Hematopoietic multipotent progenitor cell treated with erythropoietin and hydrocortisone succinate and interleukin-3 and kit ligand, for 15 days (in vitro differentiated cells): ENCODE data around the gene DAD1.
"Not testable (repeated sequence)": the region's sequence is repeated elsewhere in the genome, so short reads cannot be mapped to it uniquely, and the experiment has no call there.

Experiments used
- DNase-seq: peaks from one replicate; pipeline ENCODE4 v3.0.0-alpha.2; 2015; ENCODE audit warnings: low spot score

Gene DAD1

DNA sequence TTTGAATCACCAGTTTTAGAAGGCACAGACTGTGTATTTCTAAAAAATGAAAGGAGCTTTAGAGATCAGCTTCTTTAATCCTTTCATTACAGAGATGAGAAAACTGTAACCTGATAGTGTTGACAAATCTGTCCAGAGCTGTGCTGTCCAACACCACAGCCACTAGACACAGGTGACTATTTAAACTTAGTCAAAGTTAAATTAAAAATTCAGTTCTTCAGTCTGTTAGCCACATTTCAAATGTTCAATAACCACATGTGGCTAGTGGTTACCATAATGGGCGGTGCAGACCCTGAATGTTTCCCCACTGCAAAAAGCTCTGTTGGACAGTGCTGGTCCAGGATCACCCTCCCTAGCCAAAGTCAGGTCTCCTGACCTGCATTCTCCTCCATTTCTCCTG lies 21.6 kb downstream of the DAD1 start:
- no peak for DNase-seq

DNA sequence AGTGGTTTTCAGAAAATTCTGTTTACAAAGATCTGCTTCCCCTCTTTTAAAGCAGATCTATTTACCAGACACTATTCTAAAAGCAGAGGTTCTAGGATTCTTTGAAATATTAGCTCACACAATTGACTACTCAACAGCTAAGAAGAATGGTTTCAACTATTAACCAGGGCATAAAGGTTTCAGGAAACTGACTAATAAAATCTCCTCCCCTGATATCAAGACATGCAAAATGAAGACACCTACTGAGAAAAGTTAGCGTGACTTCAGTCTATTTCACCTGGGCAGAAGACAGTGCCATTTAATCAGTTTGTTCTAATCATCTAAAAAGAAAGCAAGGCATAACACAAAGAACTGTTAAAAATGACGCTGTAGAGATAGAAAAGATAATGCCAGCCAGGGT lies 22.2 kb downstream of the DAD1 start:
- no peak for DNase-seq

DNA sequence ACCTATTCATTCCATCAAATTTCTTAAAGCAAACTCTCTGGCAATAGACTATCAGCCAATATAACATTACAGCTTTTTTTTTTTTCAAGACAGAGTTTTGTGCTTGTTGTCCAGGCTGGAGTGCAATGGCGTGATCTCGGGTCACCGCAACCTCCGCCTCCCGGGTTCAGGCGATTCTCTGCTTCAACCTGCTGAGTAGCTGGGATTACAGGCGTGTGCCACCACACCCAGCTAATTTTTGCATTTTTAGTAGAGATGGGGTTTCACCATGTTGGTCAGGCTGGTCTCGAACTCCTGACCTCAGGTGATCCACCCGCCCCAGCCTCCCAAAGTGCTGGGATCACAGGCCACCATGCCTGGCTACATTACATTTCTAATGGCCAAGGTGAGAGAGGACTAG lies 22.8 kb downstream of the DAD1 start:
- not testable (repeated sequence) for DNase-seq

DNA sequence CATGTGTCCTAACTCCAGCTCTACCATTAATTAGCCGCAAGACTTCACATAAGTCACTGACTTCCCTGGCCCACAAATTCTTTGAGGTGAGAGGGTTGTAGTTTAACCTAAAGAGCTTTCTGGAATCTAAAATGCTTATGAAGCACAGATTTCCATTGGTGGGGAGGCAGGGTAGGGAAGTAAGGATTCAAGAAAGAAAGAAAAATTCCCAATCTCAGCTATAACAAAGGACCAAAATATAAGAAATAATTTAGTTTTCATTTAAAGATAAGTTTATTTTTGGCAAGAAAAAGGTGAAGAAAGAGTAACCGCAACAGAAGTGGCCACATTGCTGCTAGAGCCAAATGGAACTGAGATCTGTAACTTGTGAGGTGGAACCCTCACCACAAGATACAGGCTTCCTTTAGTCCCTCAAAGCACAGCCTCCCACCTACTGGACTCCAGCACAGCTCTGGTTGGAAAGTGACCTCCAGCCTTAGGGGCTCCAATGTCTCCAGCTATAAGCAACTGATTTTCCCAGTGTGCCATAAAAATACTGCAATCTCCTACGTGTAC lies 23.6 kb downstream of the DAD1 start:
- no peak for DNase-seq

DNA sequence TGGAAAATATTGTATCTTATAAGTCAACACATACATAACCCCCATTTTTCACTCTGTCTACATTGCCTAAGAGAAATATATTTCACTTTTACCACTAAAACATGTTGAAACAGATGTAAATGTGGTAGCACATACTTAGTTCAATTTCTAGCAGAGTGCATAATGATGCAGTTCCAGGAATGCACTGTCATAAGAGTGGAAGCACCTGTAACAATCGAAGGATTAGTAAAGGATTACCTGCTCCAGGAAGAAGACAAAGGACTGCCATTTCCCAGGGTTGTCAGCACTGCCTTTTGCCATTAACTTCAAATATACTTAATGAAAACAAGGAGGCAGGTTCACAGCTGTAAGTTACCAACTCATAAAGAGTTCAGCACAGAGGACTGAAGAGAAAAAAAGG lies 24.6 kb downstream of the DAD1 start:
- no peak for DNase-seq

DNA sequence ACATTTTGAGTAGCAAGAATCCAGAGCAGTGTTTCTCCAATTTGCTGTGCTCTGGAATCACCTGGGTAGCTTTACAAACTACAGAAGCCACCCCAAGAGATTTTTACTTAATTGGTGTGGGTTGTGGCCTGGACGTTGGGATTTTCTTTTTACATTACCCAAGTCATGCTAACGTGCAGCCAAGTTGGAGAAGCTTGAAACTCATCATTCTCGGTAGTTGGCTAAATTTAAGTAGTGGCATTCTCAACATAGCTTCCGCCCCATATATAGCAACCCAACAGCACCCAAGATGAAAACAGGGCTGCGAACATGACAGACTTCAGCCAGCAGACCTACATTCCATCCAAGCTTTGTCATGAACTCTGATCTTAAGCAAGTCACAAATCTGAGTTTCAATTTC lies 25.0 kb downstream of the DAD1 start:
- no peak for DNase-seq

DNA sequence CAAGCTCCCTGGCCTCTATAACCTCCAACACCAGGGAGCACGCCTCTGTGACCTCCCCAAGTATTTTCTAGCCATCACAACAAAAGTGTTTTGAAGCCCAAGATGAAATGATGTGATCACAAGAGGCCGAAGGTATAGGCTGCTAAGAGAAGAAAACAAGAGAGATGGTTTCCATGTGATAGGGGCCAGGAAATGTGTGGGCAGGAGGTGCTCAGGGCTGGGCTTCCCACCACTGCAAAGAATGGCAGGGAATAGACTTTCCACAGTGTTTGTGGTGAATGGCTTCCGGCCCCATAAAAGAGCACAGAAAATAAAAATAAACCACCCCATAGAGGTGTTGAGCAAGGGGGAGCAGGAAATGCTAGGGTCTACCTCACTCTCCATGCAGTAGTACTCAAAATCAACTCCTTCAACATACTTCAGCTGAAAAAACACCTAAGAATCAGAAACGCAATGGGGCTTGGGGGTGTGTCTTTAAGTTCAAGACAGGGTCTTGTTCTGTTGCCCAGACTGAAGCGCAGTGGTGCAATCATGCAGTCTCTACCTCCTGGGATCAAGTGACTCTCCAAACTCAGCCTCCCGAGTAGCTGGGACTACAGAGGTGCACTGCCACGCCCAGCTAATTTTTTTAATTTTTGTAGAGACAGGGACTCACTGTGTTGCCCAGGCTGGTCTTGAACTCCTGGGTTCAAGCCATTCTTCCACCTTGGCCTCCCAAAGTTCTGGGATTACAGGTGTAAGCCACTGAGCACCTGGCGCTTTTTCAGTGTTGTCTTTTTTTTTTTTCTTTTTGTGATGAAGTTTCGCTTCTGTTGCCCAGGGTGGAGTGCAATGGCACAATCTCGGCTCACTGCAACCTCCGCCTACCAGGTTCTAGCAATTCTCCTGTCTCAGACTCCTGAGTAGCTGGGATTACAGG lies 27.1 kb downstream of the DAD1 start:
- DNase-seq: no peak

DNA sequence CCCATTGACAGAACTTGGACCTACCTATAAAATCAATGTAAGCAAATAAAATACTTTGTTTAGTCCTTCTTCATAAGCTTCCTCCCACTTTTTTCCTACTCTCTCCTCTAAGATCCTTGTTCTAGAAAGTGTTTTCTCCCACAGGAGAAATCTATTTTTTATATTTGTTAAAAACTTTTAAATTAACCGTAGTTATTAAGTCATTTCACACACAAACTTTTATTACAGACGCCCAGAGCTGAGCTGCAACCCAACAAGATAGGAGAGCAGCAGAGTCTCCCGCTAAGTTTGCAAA lies 27.7 kb downstream of the DAD1 start:
- no peak for DNase-seq

DNA sequence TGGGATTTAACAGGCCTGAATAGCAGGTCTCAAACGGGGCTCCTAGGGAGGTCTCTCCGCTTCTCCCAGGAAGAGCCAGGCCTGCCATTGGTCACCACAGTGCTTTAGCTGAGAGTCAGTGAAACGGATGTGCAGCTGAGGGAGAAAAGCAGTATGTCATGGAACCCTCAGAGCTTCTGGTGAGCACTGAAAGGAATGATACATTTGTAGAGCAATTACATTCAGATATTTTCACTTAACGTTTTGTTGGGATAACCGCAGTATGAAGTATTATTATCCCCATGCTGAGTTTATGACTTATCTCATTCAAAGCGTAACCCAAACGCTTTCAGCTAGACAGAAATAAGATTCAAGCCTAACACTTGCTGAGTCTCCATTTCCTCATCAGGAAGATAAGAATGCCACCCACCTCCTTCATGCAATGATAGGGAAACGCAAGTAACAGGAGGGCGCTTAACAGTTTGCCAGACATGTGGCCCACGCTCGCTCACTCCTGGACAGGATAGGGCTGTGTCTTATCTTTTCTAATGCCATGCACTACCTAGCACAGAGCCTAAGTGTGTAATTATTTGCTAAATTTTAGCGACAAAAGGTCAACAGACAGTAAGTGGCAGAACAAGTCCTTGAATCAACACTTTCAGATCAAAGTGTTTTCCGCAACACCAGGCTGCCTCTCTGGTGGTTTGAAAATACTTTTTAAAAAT lies 28.2 kb downstream of the DAD1 start:
- peak; percentile 73 for DNase-seq

DNA sequence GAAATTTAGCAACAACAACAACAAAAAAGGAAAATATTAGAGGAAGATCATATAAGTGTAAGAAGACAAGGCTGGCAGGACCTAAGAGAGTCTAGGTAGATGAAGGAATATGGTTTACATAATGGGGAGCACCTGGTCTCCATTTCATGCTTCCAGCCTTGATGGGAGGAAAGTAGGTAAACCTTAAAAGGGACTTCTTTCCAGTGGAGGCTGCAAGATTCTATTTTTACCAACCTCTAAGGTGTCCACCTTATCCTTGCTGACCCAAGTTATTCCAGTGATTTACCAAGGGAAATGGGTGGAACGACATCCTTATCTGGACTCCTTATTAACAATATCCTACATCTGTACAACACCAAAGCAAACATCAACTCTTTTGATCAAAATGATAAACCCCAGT lies 30.0 kb downstream of the DAD1 start:
- no peak for DNase-seq

DNA sequence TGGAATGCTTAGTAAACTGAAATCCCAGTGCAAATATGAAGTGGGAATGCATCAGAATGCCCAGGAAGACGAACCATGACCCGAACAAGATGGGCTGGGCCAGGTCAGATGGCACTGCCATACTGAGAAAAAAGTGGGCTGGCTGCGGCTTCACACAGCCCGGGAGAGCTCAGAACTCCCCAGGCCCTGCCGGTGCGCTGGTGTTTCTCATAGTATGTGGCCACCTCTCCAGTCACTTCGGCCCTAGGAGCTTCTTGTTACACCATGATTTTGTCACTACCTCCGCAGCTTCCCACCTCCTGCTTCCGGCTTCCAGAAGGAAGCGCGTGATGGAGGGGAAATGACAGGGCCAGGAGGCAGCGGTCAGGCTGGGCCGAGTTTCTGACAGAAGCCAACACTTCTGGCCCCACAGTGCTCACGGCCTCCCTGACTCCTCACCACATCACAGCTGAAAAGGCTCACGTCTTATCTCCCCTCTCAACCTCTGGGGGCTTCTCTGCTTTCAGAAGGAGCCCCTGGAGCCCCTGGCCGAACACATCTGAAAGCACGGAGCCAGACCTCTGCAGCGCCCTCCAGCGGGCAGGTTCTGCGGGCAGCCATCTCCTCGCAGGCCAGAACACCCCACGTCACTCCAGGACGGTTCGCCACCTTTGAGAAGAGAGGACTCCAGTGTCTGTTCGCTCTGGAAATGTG lies 30.7 kb downstream of the DAD1 start:
- DNase-seq: no peak

DNA sequence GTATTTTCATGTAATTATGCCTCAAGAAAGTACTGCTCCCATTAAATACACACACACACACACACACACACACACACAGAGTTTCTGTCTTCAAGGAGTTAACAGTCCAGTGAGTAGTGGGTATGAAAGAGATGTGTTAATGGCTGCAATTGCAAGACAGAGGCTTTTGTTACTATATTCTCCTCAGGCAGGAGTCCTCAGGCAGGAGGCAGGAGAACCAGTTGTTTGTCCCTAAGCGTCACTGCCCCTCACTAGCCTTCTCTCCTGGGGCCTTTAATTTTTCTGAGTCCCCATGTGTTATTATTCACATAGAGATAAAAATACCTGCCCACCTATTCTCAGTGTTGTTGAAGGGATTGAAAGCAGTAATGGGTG lies 31.2 kb downstream of the DAD1 start:
- DNase-seq: no peak

DNA sequence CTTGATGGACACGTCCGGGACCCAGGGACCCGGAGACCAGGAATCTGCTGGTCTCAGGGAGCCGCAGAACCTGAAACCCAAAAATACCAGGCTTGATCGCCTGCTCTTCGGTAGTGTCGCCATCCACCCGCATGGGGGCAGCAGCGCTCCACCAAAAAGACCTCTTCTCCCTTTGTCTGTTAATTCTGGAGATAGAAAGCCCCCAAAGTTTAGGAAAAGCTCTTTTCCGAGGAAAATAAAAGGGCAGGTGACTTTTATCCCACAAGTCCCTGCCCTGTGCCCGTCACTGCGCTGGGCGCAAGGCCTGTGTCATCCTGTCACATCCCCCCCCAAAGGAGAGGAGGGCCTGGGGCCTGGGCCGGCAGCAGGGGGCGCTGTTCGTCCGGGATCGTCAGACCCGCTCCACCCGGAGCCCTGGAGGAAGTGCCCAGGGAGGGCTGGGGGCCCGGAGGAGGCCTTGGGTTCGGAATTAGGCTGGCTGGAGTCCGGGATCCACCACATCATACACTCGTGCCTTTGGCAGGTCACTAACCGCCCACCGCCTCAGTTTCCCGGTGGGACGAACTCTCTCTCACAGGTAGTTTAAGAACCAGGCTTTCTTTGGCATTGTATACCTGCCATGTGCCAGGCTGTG lies 31.9 kb downstream of the DAD1 start:
- DNase-seq: peak; percentile 84

DNA sequence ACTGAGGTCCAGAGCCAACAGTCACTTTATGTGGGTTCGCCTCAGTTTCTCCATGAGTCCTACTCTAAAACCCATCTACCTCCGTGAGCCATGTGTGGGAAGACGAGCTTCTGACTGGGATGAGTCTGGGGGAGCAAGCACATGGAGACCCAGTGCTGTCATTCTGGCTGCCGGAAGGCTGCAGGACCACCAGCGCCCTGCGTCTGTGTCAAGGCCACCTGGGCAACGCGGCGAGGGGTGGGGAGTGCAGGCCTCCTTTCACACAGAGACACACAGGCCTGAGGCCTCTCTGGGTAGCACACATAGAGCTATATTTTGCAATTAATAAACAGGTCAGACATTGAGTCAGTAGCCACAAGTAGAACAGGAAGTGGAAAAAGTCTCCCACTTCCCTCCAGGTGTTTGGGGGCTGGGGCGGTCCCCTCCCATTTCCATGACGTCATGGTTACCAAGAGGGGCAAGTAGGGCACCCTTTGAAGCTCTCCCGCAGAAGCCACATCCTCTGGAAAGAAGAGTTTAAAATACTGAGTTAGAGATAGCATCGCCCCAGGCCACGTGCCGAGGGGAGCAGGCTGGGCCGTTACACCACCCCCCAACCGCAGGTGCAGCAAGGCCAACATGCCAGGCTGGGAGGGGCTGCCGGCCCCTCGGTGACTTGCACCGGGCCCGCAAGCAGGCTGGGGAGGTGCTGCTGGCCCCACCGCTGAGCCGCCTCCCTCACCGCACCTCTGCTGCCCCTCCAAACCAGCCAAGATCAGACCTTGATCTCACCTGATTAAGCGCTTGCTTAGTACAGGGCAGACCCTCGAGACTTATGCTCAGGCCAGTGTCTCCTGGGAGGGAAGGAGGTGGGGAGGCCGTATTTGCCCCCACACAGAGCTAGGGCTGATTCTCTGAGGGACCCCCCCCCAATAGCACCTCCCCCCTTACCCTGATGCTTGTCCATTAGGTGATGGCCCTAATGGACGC lies 32.7 kb downstream of the DAD1 start:
- no peak for DNase-seq

DNA sequence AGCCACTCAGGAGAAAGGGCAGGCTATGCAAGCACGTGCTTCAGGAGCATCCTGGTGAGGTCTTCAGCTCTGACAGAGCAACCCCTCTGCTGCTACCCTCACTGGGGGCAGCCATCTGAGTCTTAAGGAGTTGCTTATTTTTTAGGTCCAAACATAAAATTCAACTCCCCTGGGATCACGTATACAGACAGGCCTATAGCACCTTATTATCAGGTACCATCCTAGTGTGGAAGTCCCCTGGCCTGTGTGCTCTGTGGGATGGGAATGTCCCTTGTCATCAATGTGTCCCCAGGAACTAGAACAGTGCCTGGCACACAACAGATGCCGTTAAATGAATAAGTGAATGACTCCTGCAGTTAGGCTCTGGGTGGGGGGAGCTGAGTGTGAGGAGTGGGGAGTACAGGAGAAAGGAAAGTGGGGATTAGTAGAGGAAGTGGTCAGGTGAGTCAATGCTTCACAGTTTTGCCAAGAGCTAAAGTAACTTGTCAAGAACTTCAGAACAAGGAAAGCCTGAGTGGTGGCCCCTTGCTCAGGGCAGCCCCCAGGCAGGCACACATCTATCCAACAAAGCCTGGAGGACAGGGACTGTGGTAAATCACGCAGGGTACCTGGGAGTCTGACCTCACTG lies 33.5 kb downstream of the DAD1 start:
- DNase-seq: no peak

DNA sequence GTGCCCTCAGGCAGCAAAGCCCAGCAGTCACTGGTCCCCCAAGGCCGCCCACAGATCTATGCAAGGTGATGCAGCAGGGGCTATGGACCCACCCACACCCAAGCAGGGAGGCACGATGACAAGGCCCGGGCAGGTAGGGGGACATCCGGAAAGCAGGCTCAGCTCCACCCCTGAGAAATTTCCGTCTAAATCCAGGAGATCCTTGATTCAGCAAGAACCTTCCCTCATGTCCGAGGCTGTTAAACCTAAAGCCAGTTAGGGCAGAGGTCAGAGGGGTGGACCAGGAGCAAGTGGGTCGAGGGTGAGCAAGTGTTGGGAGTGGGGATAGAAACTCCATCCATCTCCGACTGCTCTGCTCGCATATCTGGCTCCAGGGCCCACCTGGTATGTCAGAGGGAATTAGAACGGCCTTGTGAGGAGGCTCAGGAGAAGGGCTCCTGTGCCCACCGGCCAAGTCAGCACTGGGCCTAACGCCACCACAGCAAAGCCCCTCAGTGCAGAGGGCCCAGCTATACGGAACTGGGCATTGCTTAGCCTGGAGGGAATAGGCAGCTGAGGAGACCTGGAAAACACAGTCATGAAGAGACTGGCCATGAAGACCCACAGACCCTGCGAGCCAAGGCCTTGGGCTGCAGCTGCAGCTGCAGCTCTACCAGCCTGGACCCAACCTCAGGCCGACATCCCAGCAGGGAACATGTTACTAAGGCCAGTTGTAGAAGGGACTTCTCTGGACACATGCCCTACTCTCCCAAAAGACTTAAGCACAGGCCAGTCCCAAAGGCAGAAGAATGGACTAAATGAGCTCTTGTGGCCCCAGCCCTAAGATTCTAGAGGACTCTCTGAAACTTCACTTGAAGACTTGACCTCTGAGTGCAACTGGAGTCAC lies 34.3 kb downstream of the DAD1 start:
- DNase-seq: no peak

DNA sequence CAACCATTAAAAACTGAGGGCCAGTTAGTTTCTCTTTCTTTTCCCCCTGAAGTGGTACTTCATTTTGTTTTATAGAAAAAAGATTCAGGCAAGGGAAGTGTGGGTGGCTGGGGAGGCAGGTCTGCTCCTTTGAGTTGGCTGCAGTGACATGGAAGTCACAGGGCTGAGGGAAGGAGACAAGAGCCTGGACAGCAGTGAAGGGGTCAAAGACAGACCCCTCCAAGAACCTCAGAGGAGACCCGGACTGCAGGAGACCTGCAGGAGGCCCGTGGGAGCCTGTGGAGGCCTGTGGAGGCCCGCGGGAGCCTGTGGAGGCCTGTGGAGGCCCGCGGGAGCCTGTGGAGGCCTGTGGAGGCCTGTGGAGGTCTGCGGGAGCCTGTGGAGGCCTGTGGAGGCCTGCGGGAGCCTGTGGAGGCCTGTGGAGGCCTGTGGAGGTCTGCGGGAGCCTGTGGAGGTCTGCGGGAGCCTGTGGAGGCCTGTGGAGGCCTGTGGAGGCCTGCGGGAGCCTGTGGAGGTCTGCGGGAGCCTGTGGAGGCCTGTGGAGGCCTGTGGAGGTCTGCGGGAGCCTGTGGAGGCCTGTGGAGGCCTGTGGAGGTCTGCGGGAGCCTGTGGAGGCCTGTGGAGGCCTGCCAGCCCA lies 35.0 kb downstream of the DAD1 start:
- not testable (repeated sequence) for DNase-seq

DNA sequence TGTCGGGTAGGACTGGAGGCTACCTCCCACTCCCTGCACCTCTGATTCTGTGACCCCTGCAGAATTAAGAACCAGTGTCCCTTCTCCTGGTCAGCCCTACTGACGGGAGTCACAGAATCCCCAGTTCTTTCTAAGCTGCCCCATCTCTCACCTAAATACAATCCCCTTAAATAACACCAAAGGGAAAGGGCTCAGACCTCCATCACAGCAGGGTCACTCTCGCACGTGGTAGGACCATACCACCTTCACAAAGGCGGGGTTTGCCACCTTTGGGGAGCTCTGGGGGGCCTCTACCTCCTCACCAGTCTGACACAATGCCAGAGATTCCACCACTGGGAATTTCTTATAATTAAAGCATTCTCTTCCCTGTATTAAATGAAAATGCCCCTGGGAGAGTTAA lies 35.6 kb downstream of the DAD1 start:
- no peak for DNase-seq

DNA sequence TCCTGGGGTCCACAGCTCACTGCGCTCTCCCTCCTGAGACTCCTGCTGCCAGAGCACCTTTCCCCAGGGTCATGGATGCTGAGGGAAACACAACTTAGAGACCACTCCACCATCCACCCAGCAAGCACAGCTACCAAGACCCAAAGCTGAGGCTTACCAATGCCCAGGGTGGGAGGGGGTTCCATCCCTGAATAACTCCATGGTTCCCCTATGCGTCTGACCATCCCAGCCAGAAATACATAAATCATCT lies 36.3 kb downstream of the DAD1 start:
- DNase-seq: no peak
